Iris pigment epithelial cell (primary cell): ENCODE measurements around the gene SLC10A1.
"Not testable (repeated sequence)": the region's sequence is repeated elsewhere in the genome, so short reads cannot be mapped to it uniquely, and the experiment has no call there.

ENCODE experiments used
- DNase-seq: peaks from one replicate; pipeline ENCODE4 v3.0.0-alpha.2; 2011; ENCODE audit warnings: low read depth

The SLC10A1 gene

GRCh38 chr14:69769623-69770022 is 27.4 kb downstream of the SLC10A1 start:
- no peak for DNase-seq

DNA sequence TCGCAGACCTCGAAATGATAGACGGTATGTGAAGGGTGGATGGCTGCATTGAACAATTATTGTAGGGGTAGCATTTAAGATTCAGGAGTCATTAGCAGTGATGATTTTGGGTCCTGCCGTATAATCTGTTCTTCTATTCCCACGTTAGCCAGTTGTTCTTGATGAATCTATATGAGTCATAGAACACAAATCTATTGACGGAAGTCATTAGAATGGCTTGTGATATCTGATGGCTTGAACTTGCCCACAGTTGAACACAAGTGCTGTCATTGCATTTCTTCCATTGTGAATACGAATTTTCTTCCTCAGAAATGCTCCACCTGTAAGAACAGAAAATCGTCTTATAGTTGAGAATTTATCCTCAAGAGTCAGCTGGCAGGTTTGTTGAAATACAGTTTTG is 28.2 kb downstream of the SLC10A1 start:
- DNase-seq = no peak

DNA sequence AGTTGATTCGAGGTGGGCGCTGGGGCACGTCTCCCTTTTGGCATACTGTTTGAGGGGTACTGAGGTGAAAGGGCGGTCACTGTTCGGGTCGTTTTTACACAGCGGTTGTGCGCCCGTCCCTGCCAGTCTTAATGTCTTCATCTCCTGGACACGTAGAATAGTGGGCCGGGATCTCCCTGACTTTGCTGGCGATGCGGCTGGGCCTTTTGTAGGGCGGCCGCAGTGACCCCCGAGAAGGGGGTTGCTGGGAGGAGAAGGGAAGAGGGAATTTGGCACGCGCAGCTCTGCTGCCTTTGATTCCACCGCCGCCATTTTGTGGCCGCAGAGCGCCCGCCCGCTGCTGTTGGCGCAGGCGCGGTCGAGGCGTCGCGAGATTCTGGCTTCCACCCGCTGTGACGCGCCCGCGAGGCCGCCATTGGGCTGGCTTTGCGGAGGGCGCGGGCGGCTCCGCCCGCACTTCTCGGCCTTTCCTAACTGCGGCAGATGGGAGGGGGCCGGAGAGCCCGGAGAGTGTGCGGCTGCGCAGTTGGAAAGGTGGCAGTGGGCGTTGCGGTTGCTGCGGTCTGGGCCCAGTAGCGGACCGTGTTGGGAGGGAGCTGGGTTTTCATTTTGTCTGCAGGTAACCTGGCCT is 29.6 kb downstream of the SLC10A1 start:
- DNase-seq = peak; percentile 90

DNA sequence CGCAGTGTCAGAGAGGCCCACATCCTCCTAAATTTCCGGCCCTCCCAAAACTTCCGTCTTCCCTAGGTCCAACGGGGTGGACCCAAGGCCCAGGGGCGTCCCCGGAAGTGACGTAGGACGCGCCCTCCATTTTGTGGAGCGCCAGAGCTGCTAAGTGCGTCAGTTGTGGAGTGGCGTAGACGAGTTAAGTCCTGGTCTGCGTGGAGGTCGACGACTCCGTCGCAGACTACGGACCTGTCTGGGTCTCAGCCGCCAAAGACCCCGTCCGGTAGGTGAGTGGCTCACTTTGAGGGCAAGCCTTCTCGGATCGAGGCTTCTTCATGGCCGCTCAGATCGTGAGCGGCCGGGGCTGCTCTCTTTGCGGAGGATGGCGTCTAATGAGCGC is 30.1 kb downstream of the SLC10A1 start, which contains the start of gene SRSF5:
Gene SRSF5 (plus strand): TSS at position 159 of the 385 bp plus-strand sequence. CDS start 1,015 bp downstream, outside the sequence.
- DNase-seq = peak; percentile 96

DNA sequence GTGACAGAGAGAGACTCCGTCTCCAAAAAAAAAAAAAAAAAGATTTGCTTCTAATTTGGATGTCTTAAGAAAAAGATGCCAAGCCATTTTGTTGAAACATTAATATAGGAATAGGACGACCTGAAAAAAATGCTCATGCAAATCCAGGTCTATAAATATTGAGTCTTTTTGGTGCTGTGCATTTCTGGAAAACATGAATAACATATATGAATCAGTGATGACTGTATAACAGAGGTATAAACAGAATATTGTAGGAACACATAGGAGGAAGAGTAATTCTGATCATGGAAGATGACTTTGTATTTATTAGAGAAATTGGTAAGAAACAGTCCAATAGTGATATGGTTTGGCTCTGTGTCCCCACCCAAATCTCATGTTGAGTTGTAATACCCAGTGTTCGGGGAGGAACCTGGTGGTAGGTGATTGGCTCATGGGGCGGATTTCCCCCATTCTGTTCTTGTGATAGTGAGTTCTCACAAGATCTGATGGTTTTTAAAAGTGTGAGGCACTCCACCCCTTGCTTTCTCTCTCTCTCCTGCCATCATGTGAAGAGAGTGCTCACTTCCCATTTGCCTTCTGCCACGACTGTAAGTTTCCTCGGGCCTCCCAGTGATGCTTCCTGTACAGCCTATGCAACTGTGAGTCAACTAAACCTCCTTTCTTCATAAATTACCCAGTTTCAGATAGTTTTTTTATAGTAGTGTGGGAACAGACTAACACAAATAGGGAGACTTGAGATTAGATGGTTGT is 33.1 kb downstream of the SLC10A1 start:
- DNase-seq = peak; percentile 55

GRCh38 chr14:69760810-69761209 is 36.2 kb downstream of the SLC10A1 start:
- DNase-seq = no peak

GRCh38 chr14:69756298-69756697 is 40.7 kb downstream of the SLC10A1 start:
- DNase-seq = no peak

DNA sequence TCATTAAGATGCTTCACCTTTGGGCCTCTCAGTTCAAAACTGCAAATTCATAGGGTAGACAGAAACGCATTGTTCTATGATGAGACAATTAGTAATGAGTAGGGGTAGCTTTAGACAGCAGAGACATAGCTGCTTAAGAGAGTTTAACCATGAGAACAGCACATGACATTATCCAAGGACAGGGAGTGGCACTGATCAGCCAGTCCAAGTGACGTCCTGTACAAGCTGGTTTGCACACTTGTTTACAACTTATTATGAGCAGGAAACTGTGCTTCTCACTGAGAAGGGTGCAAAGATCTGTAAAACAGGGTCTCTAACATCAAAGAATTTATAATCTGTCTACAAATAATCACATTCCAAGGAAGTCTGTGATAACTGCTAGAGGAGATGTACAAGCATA is 41.3 kb downstream of the SLC10A1 start:
- no peak for DNase-seq

- no peak for DNase-seq
These were observed 41.7 kb downstream of the SLC10A1 start for GRCh38 chr14:69755296-69755695.

GRCh38 chr14:69754487-69754886 is 42.6 kb downstream of the SLC10A1 start:
- DNase-seq = no peak

- DNase-seq = no peak
These were observed 43.2 kb downstream of the SLC10A1 start for GRCh38 chr14:69753860-69754259.

DNA sequence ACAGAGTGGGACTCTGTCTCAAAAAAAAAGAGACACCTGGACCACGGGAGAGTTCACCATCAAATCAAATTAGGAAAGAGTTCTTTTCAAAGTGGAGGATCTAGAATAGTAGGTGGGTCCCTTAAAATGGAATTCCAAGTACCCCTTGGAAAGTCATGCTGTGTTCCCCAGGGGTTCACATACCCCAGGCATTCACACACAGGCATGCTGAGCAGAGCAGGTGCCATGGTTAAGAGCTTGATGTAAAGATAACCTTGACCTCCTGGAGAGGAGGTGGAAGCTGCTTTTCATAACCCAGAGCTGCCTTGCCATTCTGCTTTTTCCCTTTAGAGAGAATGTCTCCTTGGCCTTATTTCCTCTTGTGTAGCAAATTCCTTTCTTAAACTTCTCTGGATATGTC is 44.3 kb downstream of the SLC10A1 start:
- no peak for DNase-seq

- DNase-seq = no peak
These were observed 46.5 kb downstream of the SLC10A1 start for GRCh38 chr14:69750495-69750894.

GRCh38 chr14:69749956-69750355 is 47.1 kb downstream of the SLC10A1 start:
- no peak for DNase-seq

GRCh38 chr14:69741055-69741454 is 56.0 kb downstream of the SLC10A1 start:
- DNase-seq = no peak

GRCh38 chr14:69736405-69736804 is 60.6 kb downstream of the SLC10A1 start:
- DNase-seq = not testable (repeated sequence)

GRCh38 chr14:69731919-69732598 is 65.0 kb downstream of the SLC10A1 start:
- not testable (repeated sequence) for DNase-seq

DNA sequence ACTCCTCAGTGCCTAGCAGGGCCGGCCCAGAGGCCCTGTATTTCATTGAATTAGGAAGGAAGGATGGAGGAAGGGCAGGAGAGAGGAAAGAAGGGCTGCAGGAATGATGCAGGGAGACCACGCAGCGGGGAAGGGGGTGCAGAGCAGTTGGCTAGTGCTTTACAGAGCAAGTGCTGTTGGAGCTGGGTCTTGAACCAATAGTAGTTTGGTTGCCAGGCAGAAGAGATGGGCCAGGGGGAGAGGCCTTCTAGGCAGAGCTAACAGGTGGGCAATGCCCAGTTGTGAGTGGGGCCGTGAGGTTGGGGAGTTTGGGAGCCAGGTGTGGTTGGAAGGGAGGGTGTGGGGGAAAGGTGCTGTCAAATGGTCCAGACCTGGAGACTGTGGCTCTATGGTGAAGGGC is 69.2 kb downstream of the SLC10A1 start:
- no peak for DNase-seq

DNA sequence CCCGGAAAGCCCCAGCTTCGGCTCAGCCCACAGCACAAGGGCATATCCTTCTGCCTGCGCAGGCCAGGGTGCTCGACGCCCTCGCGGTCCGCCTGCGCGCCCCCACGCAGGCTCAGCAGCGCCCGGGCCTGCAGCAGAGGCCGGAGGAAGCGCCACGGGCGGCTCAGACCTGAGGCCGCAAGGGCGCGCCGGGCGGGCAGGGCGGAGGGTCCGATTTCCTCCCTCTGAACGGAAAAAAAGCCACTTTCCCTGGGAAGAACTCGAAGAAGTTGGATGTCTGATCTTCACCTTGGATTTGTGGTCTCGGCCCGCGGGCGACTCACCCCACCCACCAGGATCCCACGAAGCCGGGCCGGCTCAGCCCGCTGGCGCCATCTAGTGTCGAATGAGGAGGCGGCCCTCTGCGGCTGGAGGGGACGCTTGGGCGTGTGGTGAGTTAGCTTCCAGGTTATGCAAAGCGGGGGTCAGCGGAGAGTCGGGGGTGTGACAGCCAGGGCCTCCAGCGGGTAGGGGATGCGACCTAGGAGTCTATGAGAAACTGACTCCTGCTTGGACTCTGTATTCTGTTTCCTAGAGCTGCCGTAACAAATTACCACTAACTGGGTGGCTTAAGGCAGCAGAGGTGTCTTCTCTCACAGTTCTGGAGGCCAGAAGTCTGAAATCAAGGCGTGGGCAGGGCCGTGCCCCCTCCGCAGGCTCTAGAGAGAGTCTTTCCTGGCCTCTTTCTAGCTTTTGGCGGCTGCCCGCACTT is 70.1 kb downstream of the SLC10A1 start:
- DNase-seq = peak; percentile 67
